Measurements from ENCODE around the gene BTC.

DNA sequence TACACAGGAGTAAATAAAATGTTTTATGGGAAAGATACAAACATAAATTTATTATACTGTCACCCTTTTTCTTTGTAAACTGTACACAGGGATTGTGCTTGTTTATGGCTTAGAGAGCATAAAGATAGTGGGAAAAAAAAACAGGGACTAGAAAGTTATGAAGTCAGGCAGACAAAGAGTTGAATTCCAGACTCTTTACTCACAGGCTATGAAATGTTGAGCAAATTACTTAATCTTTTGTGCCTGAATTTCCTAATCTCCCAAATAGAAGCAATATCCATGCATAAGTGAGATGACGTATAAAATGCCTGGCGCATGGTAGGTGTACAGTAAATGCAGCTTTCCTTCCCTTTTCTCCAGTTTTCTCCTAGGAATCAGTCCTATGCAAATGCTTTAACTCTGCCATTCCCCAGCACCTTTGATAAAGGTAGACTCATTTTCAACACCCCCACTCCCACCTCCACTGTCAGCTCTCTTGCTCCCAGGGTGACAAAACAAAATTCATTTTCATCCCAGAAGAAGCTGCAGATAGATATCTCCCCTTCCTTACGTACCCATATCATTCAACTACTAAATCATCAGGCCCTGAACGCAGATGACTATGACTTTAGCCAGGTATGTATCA is 44.5 kb upstream of the BTC start:
- TF ChIP-seq CTCF (conservative IDR thresholded peaks at IDR 0.05) (no peak), EZH2 (IDR thresholded peaks at IDR 0.05; ENCODE audit: low read depth) (no peak)
